DOHH2 (cell line): ENCODE measurements around the gene CYTH1.

Experiments used
- H3F3A ChIP-seq: fragments of 200-600 bp; sonication (generic), shearing (Covaris generic); 2 replicates; pipeline ENCODE4 v1.6.0; 2016; ENCODE audit warnings: antibody characterized with exemption, mild to moderate bottlenecking; ENCODE audit not compliant: control insufficient read depth, insufficient read depth
- H3K27ac ChIP-seq: fragments of 200-600 bp; sonication (generic); 2 replicates; pipeline ENCODE4 v1.5.1; 2014; ENCODE audit warnings: low read depth, mild to moderate bottlenecking, low read length, moderate library complexity
- H3K27me3 ChIP-seq: fragments of 200-600 bp; sonication (generic); 2 replicates; pipeline ENCODE4 v1.6.1; 2014; ENCODE audit warnings: mild to moderate bottlenecking, low read length, mixed read lengths; ENCODE audit not compliant: control insufficient read depth
- H3K36me3 ChIP-seq: fragments of 200-600 bp; sonication (generic); 2 replicates; pipeline ENCODE4 v1.6.1; 2014; ENCODE audit warnings: mild to moderate bottlenecking, low read length, moderate library complexity, mixed read lengths; ENCODE audit not compliant: control insufficient read depth
- H3K4me1 ChIP-seq: fragments of 200-600 bp; sonication (generic); 2 replicates; pipeline ENCODE4 v1.6.1; 2014; ENCODE audit warnings: mild to moderate bottlenecking, low read length, mixed read lengths; ENCODE audit not compliant: control insufficient read depth
- H3K4me2 ChIP-seq: fragments of 200-600 bp; sonication (generic); 2 replicates; pipeline ENCODE4 v1.6.0; 2014; ENCODE audit warnings: mild to moderate bottlenecking, low read length, moderate library complexity
- H3K4me3 ChIP-seq: fragments of 200-600 bp; sonication (generic); 2 replicates; pipeline ENCODE4 v1.5.1; 2014; ENCODE audit warnings: mild to moderate bottlenecking, low read length, mixed read lengths
- H3K79me2 ChIP-seq: fragments of 200-600 bp; sonication (generic); 2 replicates; pipeline ENCODE4 v1.6.1; 2014; ENCODE audit warnings: mild to moderate bottlenecking, low read length, mixed read lengths; ENCODE audit not compliant: control insufficient read depth
- H3K9me2 ChIP-seq: fragments of 200-600 bp; sonication (generic); replicated peaks from 2 replicates; pipeline ENCODE4 v1.6.1; 2014; ENCODE audit warnings: mild to moderate bottlenecking, low read length, mixed read lengths; ENCODE audit not compliant: control insufficient read depth
- H3K9me3 ChIP-seq: fragments of 200-600 bp; sonication (generic); 2 replicates; pipeline ENCODE4 v1.6.1; 2014; ENCODE audit warnings: antibody characterized with exemption, low read length, mixed read lengths; ENCODE audit not compliant: control insufficient read depth, insufficient read depth
- H4K20me1 ChIP-seq: fragments of 200-600 bp; sonication (generic); 2 replicates; pipeline ENCODE4 v1.6.0; 2014; ENCODE audit warnings: low read depth, mild to moderate bottlenecking, antibody characterized with exemption, low read length, moderate library complexity; ENCODE audit not compliant: control insufficient read depth, insufficient read depth
- CTCF ChIP-seq: fragments of 200-600 bp; sonication (generic); IDR thresholded peaks from one replicate; pipeline ENCODE4 v1.5.1; 2014; ENCODE audit warnings: antibody characterized with exemption, mild to moderate bottlenecking, low read depth, low read length; ENCODE audit not compliant: poor library complexity, severe bottlenecking
- EZH2phosphoT487 ChIP-seq: fragments of 200-600 bp; sonication (generic); IDR thresholded peaks from 2 replicates; pipeline ENCODE4 v1.6.1; 2017; ENCODE audit warnings: borderline replicate concordance, mild to moderate bottlenecking, antibody characterized with exemption, low read length, moderate library complexity, mixed read lengths

Gene CYTH1

GRCh38 chr17:78683408-78683961, 98.6 kb downstream of the CYTH1 start:
- Histone ChIP-seq H3K27me3 (no peaks in the 10 kb centered on the region), H3K4me3 (no peak overlapping the region), H3K4me2 (no peak overlapping the region), H3K9me3 (no peaks in the 10 kb centered on the region), H3K36me3 (peaks cover 56% of the 10 kb centered on the region), H3F3A (0 out of 2 replicates have a peak, but pooled peaks cover 3% of the 10 kb centered on the region), H3K4me1 (peaks cover 24% of the 10 kb centered on the region), H4K20me1 (no peaks in the 10 kb centered on the region), H3K79me2 (no peaks in the 10 kb centered on the region), H3K9me2 (no peaks in the 10 kb centered on the region), H3K27ac (no peak overlapping the region)
- TF ChIP-seq EZH2phosphoT487 (no peak), CTCF (no peak)

- H3K4me1 ChIP-seq: peaks cover 24% of the 10 kb centered on the region
- no peaks in the 10 kb centered on the region for H4K20me1 ChIP-seq
- 0 out of 2 replicates have a peak, but pooled peaks cover 3% of the 10 kb centered on the region for H3F3A ChIP-seq
- TF ChIP-seq CTCF: no peak
- TF ChIP-seq EZH2phosphoT487: no peak
- no peaks in the 10 kb centered on the region for H3K9me3 ChIP-seq
- no peaks in the 10 kb centered on the region for H3K79me2 ChIP-seq
- no peak overlapping the region for H3K4me3 ChIP-seq
- no peak overlapping the region for H3K27ac ChIP-seq
- no peaks in the 10 kb centered on the region for H3K9me2 ChIP-seq
- H3K4me2 ChIP-seq: no peak overlapping the region
- peaks cover 54% of the 10 kb centered on the region for H3K36me3 ChIP-seq
- no peaks in the 10 kb centered on the region for H3K27me3 ChIP-seq
These were observed 99.7 kb downstream of the CYTH1 start for GRCh38 chr17:78682363-78682762.

- Histone ChIP-seq H3K27me3 (no peaks in the 10 kb centered on the region), H3K4me1 (peaks cover 14% of the 10 kb centered on the region), H3K9me3 (no peaks in the 10 kb centered on the region), H3K4me3 (no peak overlapping the region), H3K27ac (no peak overlapping the region), H3K79me2 (no peaks in the 10 kb centered on the region), H3K4me2 (no peak overlapping the region), H3K9me2 (no peaks in the 10 kb centered on the region), H4K20me1 (no peaks in the 10 kb centered on the region), H3F3A (0 out of 2 replicates have a peak, but pooled peaks cover under 1% of the 10 kb centered on the region), H3K36me3 (peaks cover 58% of the 10 kb centered on the region)
- TF ChIP-seq EZH2phosphoT487: no peak
- no peak for TF ChIP-seq CTCF
These were observed 101.6 kb downstream of the CYTH1 start for GRCh38 chr17:78680436-78680835.
